GM12892 (cell line): ENCODE data around the gene RAPGEF2.

Experiments used
- POLR2A ChIP-seq: IDR thresholded peaks from 2 replicates; pipeline ENCODE4 v1.6.1; 2011; ENCODE audit warnings: low read depth, low read length, control low read depth
- POLR2AphosphoS5 ChIP-seq: IDR thresholded peaks from 2 replicates; pipeline ENCODE4 v1.6.1; 2011; ENCODE audit warnings: low read depth, low read length, control low read depth
- TAF1 ChIP-seq: IDR thresholded peaks from 2 replicates; pipeline ENCODE4 v1.6.1; 2011; ENCODE audit warnings: low read depth, mild to moderate bottlenecking, control low read depth, low read length, borderline replicate concordance

DNA sequence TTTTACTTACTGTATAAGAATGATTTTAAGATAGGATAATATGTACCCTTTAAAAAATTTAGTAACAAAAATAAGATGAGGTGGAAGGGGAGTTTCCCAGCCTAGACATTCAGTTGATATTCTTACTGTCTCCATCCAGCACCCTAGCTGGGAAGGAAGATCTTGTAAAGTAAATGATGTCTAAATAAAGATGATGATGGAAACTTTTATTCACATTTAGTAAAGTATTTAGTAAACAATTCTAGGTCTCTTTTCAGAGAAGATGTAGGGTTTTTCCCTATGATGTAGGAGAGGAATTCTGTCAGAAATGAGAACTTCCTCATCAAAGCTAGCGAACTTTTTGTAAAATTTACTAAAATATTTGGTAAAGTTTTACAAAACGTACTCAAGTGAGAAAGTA is 136.8 kb downstream of the RAPGEF2 start:
- no peak for TF ChIP-seq POLR2A
- no peak for TF ChIP-seq POLR2AphosphoS5
- no peak for TF ChIP-seq TAF1
